SHP77 (cell line): ENCODE data around the gene LRMDA.

Source experiments
- DNase-seq, 2 experiments: peaks; one replicate each; lab custom pipeline; 2025; lab: John Stamatoyannopoulos, UW

LRMDA gene

DNA sequence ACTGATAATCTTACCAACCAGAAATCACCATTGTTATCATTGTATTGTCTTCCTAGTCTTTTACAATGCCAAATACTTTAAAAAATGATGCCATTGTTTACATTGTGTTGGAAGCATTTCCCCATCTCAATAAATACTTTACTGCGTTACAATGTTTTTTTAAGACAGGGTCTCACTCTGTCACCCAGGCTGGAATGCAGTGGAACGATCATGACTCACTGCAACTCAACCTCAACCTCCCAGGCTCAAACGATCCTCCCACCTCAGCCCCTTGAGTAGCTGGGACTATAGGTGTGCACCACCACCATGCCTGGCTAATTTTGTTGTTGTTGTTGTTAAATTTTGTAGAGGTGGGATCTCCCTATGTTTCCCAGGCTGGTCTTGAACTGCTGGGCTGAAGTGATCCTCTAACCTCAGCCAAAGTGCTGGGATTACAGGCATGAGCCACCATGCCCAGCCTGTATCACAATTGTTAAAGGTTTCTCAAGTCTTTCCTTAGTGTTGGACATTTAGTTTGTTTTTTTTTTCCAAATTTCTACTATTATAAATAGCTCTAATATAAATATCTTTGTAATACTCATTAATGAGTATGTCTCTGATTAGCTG is 13.5 kb downstream of the LRMDA start:
- no peak for DNase-seq

DNA sequence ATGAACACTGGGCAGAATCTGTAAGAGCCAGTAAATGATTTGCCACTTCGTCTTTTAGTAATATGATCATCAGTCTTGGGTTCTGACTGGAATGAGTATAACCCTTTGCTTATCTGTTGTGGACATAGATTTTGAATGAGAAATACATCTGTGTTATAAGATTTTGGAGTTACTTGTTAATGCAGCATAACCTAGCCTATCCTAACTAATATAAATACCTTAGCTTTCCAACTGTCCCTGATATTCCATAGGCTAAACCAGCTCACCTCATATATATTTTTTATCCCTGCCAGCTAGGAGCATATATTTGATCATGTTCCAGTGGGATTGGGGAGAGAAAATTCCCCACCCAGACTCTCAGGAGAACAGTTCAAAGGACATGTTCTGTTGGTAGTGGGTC is 15.1 kb downstream of the LRMDA start:
- DNase-seq, result no peak

DNA sequence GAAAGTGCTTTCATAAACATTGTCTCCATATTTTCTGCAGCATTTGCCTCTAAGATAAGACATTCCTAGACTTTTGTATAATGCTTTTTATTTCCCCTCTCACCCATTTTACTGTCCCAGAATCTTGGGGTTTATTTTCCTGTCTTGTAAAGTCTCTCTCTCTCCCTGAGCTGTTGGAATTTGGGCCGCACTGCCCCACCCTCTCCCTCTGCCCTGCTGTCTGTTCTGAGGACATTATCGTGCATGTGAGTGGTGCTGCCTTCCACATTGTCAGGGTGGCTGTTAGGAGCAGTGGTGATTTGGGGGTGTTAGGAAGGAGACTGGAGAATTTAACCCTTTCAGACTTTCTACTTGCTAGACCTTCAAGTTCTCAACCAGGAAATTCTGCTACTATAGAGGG is 16.7 kb downstream of the LRMDA start:
- DNase-seq, result no peak

DNA sequence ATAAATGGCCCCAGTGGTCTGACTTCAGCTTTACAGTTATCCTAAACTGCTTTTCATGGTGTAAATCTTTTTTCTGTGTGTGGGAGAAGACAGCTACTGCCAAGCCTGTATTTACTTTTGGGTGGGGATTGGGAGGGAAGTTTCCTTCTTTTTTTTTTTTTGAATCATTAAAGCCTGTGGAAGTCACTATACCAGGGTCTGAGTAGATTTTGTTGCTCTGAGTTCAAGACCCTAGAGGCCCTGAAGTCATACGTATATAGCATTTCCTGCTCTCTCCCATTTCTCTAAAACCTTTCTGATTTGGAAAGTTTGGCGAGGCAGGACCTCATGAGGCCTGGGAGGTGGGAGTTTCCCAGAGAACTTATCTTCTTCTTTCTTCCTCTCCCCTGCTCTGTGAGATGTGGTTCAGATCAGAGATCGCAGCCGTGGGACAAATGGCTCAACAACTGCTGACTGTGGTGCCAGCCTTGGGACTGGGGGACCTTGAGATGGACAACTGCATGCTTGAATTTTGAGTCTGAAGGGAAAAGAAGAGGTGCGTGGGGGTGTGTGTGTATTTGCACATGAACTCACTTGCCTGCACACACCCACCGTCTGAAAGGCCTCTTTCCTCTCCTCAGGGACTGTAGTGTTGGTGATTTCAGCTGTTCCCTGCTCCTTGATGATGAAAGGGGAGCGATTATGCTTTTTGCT is 18.1 kb downstream of the LRMDA start:
- DNase-seq, result no peak

DNA sequence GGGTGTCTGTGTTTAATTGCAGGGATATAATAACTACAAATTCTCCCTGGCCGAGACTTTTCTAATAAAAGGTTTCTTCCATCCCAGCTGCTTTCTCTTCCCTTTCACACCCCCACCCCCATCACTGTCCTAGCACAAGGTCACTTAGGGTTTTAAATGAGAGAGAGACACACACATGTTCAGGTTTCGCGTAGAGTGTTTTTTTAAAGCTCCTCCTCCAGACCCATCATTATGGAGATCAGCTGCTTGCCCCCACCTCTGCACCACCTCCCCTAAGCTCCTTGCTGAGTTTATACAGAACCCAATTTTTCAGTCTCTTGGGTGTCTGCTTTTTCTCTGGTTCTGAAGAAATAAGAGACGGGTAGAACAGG is 18.6 kb downstream of the LRMDA start:
- DNase-seq, result no peak

DNA sequence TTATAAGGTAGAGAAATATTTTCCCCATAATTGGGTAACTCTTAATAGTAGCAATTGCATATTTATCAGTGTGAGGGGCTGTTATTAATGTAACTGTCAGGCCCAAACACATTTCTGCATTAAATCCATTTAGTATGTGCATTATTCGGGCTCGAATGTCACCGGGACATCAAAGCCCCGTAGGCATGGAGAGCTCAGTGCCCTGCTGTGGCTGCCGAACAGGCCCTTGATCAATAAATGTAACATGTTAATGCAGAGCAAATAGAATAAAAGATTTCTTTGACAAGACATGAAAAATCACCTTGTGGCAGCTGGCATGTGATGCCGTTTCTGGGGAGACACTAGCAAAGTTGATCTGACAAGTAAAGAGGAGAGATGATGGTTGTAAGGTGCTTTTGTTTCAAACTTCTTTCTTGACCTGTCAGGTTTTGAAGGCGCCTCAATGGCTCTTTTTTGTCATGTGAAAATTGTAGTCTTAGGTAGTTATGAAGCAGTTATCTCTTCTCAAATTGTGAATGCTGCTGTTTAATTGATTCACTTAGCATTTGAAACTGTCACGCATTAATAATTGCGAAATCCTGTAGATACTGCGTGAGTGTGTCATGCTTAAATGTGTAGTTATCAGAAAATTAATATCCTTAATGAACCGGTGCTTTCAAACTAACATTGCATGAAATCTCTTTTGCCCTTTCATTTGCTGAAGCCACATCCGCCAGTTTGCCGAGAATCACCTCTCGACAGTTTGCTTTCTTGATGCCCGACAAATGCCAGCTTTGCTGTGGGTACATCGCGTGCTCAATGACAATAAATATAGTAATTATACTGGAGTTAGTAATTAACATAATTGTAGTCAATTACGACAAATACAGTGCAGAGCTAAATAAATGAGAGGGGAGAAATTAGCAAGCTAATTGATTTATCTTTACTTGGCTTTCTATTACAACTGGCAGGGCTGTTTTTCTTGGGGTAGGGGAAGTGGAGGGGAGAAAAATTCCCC is 19.5 kb downstream of the LRMDA start:
- DNase-seq, result no peak

DNA sequence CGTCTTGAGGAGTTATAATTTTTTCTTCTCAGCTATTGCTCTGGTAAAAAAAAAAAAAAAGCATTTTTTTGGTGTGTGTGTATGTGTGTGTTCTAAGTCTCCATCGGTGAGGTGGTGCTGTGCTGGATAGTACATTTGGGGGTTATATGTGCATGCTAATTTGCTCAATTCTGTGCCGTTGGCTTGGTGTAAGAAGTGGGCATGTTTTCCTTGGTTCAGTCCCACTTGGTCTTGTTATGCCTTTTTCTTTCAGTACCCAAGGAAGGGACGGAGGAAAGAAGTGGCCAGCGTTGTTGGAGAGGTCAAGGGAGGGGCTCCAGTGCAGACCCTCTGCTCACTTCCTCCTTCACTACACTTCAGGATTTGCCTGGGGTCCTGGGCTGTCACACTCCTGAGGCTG is 20.4 kb downstream of the LRMDA start:
- DNase-seq, result no peak

DNA sequence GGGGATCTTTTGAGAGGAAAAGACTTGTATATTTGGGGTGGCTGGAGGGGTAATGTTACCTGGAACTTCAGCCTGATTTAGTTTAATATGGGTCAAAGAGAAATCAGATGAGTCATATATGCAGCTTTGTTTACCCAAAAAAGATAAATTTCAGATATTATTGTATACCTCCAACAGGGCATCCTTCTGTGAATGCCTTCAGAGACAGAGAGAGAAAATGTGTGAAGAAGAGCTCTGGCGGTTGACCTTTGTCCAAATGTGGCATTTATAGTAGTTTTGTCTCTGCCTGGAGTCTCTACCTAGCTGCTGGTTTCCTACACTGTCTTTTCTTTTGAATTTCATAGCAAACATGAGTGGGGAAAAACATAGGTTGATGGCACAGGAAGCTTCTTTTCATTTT is 21.6 kb downstream of the LRMDA start:
- DNase-seq, result no peak

DNA sequence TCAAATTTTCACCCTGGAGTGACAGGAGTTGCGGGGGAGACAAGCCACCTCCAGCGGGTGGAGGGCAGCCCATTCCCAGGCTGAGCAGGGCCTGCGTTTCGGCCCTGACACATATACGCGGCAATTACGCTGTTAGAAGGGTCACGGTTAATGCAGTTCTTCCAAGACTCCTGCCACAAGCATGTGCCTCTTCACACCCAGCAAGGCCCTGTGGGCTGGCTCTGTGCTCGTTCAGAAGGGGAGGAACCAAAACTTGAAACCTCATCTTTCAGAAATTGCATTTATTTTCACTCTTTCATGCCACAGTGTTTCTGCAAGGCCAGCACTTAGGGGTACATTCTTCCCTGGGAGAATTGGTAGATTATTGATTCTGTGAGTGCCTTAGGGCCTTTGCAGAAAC is 24.7 kb downstream of the LRMDA start:
- no peak for DNase-seq

DNA sequence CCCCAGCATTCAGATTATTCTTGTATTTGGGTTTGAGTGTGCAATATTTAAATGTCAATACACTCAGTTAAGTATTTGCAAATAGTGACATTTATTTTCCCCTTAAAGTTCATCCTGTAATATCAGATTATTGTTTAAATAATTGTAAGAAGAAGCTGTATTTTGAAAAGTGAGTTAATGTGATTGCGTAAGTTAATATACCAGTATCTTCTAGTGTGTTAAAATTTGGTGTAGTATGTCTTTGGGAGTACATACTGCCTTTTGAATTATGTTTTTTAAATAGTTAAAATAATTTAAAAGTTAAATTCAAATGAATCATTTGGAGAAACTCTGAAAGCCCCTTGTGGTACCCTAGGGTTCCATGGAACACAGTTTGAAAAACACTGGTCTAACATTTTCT is 28.6 kb downstream of the LRMDA start:
- DNase-seq, result no peak

DNA sequence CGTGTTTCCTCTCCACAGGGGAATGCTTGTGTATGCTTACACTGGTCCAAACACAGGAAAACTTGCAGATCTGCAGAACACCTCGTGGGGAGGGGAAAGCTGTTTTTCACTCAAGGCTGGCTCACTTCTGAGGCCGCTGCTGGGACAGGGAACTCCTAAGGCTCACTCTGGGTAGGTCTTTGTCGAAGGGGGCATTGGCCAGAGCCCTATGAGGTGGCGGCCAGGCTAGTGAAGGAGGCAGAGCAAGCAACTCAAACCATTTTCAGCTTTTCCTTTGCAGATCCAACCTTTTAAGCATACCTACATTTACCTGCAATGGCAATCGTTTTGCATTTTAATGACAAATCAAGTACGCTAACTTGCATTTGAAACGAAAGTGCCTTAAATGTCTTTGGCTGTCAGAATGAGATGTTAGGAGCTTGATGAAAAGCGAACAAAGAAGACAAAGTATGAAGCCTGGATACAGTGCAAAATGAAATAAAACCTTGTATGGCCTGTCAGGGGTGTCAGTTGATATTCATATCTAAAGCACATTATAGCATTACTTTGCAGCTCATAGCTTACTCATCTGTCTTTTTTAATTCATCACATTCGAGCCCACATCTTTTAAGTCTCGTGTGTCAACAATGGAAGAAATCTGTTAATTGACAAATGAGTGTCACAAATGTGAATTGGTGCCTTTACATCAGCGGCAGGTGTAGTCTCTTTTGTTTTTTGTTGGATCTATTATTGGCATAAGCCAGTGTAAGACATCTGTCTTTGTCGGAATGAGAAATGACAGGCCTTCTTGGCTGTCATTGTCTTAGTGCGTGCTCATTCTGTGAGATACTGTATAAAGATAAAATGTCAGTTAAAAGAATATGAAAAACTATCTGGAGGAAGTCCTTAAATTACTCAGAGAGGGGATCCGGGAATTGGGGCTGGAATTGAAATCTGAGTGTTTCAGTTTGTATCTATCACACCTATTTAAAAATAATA is 30.5 kb downstream of the LRMDA start:
- DNase-seq, result no peak

DNA sequence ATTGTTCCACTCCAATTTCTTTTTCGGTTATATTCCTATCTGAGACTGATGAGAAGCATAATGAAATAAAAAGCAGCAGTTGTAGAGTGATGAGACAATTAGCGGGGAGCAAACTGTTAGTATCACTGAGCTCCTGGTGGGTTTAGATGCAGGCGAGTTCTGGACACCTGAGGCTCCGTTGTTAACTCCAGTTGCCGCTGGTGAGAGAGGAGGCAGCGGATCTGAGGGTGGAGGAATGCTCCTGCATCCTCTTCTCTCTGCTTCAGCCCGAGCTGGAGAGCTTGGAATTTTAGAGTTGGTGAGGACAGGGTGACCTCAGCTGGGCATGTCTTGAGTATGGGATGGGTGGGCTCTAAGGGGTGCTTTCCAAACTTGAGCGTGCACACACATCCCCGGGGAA is 31.4 kb downstream of the LRMDA start:
- DNase-seq, result no peak

DNA sequence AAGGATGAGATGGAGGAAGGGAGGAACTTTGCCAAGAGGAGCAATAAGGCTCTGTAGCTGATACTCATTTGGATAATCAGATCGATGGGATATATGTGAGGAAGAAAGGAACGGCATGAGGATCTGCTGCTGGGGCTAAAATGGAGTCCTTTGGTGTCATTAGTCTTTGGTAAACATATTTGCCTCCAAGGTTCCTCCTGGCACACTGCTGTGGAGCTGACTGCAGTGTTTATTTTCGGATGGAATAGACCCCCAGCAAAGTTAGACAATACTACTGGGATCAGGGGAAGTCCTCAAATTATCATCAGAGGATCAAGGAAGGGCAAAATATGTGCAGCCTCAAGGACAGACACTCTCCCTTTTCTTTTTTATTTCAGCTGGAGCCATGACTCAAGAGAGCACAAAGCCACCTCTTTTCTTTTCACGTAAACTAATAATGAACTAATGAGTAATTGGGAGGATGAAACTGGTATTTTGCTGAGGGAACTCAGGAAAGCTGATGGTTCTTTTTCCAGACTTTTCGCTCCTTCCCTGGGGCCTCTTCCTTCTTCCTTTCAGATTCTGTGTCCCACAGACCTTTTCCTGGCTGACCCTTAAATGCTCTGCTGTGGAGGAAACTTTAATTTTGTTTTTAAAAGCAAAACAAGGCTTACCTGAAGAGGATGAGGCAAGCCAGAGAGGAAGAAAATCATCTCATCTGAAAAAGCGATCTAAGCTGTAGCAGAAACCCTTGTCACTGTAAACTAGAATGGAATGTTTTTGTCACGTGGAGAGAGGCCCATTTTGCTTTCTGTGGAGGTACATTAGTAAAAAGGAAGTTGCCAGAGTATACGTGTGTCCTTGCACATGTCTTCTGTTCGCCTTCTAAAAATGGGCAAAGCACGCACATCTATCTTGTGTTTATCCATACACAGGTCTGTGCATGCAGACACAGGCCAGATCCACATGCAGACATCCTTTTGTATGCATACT is 33.3 kb downstream of the LRMDA start:
- no peak for DNase-seq

DNA sequence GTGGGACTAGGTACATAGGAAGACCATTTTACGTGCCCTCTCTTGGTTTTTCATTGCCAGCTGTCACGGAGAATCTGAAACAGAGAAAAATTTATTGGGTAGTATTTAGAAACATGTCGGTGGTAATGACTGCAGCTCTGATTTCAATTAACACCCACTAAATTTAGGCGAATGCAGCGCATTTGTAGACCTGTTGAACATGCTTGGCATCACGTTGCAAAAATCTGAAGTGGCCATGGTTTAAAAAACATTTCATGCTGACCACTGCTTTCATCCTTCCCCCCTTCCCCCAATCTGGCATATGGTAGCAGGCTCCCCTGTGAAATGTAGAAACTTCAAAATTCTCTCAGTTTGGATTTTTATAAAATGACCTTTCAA is 34.0 kb downstream of the LRMDA start:
- DNase-seq, result no peak

DNA sequence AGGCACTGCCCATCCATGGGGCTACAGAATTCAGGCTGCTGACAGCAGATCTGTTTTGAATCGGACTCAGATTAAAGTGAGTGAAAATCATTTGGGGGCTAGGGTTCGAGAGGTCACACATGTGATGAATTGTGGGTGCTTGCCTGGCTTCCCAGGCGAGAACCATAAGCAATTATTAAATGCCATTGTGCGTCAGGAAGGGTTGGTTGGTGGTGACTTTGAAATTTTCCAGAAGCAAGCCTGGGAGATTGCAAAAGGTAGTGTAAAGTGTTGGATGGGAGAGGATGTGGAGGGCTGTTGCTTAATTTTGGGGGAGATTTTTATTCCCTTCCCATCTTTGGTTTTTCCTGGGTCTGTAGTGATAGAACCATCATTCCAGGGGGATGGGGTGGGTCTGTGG is 34.6 kb downstream of the LRMDA start:
- DNase-seq, result no peak

DNA sequence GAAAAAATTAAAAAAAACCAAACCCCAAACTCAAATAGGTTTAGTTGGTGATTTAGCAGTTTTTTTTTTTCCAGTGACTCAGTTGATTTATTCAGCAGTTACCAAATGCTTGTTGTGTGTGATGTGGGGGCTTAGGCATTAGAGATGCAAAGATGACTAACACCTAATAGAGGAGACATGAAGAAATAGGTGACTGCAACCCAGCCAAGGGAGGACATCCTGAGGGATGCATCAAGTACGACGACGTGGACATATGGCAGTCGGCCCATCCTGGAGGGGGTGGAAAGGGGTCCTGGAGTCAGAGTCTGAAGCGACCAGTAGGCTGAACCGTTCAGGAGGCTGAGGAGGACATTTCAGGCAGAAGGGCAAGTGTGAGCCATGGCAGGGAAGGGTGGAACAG is 35.5 kb downstream of the LRMDA start:
- no peak for DNase-seq

DNA sequence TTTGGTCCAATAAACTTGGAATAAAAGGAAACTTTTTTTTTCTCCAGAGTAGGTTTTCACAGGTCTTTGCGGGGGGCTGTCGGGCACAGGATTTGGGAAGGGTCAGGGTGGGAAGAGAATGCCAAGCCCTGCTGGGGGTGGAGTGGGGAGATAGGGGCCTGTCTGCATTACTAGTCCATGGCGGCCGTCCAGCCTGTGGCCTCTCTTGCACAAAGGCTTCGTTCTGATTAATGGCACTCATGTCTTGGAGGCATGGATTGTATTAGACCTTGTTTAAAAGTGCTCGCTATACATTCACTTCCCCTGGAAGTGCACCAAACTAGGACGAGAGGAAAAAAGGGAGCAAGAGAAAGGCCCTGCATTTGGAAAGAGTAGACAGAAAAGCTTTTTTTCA is 37.2 kb downstream of the LRMDA start:
- DNase-seq, result no peak

DNA sequence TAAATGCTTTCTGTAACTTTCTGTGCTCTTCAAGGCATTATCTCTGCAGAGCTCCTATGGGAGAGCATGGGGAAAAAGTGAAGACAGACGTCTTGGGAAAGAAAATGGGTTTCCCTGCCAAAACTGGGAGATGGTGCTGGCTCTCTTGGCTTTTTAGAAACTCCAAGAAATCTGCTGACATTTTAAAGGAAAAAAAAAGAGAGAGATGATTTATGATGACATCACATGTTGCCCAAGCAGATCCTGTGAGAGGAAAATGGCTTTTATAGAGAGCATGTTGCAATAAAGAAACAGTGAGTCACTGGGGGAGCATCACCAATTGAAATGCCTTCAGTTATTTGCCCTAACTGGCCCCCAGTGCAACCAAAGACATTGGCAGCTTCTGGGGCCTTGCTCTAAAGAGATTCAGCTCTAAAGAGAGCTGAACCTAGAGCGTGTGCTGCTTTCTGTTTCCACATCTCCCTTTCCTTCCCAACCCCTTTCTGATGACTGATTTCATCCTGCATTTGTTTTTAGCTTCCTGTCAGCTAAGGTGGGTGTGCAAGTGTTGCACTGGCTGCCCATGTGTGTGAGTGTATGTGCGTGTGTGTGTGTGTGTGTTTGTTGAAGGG is 37.7 kb downstream of the LRMDA start:
- DNase-seq, result no peak

DNA sequence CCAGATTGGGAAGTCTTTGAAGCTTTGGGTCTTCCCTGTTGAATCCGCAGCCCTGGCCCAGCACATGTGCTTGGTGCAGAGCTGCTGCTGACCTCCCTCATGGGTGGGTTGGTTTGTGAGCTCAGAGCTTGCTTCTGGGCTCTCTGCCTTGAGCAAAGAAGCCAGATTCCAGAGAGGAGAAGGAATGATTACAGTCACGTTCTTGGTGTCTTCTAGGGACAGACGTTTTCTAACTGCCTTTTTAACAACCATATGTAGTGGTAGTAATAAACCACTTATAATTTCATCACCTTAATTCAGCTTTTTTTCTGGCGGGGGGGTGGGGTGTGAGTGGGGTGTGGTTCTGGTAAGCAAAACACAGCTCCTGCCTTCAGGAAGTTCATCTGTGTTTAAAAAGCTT is 39.5 kb downstream of the LRMDA start:
- DNase-seq, result no peak

DNA sequence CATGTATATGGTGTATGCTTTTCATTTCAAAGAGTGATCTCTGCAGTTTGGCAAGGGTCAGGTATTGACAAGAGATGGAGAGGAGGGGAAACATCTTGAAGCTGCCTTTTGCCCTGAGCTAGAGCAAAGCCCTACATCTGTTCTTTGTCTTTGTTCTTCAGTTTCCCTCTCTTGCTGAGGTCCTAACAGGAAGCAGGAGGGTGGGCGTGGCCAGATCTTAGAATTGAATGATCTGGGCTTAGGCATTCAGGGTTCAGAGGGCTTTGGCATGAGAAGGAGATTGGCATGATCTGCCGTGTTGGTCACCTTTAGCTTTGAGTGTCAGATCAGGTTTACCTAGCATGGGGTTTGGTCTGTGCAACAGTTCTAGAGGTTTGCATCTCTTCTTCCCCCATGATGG is 41.3 kb downstream of the LRMDA start:
- no peak for DNase-seq
